NCI-H2171 treated with DMSO at 0.1 percent for 48 hours (cell line): ENCODE data around the gene FN1.

Experiments used
- DNase-seq: peaks from one replicate; lab custom pipeline; 2025; lab: John Stamatoyannopoulos, UW

FN1 gene

GRCh38 chr2:215382480-215382879 is 53.4 kb downstream of the FN1 start:
- DNase-seq = no peak

GRCh38 chr2:215382011-215382410 is 53.9 kb downstream of the FN1 start:
- no peak for DNase-seq

GRCh38 chr2:215380699-215381098 is 55.2 kb downstream of the FN1 start:
- DNase-seq = no peak

GRCh38 chr2:215379948-215380347 is 55.9 kb downstream of the FN1 start:
- DNase-seq = no peak

DNA sequence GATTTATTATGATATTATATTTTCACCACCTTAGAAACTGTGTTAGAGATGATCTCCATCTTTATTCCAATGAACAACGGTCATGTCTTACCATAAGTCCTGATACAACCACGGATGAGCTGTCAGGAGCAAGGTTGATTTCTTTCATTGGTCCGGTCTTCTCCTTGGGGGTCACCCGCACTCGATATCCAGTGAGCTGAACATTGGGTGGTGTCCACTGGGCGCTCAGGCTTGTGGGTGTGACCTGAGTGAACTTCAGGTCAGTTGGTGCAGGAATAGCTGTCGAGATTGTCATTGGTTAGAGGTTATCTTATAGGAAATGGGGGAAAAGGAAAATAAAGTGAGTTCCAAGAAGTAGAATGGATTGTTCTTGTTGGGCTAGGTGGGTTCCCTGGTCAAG is 56.8 kb downstream of the FN1 start:
- no peak for DNase-seq

GRCh38 chr2:215378045-215378444 is 57.8 kb downstream of the FN1 start:
- no peak for DNase-seq

DNA sequence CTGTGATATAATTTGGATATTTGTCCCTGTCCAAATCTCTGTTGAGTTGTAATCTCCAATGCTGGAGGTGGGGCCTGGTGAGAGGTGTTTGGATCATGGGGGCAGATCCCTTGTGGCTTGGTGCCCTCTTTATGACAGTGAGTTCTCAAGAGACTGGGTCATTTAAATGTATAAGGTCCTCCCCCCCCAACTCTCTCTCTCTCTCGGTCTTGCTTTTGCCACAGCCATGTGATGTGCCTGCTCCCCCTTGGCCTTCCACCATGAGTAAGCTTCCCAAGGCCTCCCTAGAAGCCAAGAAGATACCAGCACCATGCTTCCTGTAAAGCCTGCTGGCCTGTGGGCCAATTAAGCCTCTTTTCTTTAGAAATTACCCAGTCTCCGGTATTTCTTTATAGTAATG is 58.6 kb downstream of the FN1 start:
- DNase-seq = no peak

DNA sequence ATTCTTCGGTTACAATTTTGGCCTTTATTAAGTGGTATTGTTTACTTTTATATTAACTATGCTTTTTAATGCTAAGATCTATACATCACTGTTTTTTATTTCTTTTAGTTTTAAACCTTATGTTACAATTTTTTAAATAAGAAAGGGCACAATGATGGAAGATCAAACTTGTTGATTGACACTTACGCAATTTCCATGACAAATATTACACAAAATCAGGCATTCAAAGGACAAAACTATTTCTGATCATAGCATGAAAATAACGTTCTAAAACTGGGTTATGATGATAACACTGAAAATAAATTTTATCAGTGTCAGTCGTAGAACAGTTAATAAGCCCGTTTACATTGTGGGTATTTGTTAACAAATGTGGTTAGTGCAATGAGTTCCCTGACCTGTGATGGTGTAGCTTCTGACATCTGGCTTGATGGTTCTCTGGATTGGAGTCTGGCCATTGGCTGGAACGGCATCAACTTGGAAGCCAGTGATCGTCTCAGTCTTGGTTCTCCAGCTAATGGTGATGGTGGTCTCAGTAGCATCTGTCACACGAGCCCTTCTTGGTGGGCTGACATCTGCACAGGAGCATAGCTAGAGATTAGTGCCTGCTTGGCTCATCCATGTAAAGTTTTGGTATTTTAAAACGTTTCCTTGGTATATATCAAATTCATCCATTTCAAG is 59.6 kb downstream of the FN1 start:
- DNase-seq = no peak

DNA sequence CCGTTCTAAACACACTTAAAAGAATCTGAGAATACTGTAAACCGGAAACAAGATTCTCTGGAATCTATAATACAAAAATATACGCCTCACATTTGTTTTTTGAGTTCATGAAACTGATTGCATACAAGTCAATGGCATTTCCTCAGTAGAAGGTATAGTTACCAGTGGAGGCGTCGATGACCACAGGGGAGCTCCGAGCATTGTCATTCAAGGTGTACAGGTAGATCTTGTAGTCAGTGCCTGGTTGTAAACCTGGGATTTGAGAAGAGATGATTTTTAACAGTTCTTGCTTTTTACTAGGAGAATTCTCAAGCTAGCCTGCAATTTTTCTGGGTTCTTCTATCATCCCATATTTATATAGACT is 60.4 kb downstream of the FN1 start:
- DNase-seq = no peak

- DNase-seq = no peak
Measured at GRCh38 chr2:215374642-215375466, 61.0 kb downstream of the FN1 start.

- DNase-seq = no peak
Measured at GRCh38 chr2:215374002-215374401, 61.9 kb downstream of the FN1 start.

DNA sequence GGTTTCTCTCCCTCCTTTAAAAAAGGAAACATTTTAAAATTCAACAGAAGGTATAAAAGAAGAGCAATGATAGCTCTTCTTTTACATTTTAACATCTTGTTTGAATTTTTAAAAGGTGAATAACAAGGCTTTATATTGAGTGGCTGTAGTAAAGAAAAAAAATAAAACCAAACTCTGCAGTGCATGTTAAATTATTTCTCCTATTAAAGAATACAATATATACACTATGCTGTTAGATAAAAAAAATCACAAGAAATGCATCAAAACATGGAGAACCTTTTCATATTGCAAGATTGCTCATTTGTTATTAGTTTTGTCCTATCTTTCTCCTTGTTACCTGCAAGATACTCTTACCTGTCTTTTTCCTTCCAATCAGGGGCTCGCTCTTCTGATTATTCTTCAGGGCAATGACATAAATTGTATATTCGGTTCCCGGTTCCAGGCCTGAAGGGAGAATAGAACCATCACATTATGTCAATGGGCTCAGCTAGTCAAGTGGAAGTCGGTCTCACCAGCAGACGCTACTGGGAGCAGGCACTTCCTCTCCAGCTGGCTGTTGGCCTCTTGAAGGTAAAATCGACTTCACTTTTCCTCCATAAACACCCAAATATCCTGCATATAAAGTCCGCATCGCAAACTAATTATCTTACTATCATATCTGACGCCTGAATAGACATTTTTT is 62.8 kb downstream of the FN1 start:
- no peak for DNase-seq

- no peak for DNase-seq
Measured at GRCh38 chr2:215371915-215372897, 63.7 kb downstream of the FN1 start.

DNA sequence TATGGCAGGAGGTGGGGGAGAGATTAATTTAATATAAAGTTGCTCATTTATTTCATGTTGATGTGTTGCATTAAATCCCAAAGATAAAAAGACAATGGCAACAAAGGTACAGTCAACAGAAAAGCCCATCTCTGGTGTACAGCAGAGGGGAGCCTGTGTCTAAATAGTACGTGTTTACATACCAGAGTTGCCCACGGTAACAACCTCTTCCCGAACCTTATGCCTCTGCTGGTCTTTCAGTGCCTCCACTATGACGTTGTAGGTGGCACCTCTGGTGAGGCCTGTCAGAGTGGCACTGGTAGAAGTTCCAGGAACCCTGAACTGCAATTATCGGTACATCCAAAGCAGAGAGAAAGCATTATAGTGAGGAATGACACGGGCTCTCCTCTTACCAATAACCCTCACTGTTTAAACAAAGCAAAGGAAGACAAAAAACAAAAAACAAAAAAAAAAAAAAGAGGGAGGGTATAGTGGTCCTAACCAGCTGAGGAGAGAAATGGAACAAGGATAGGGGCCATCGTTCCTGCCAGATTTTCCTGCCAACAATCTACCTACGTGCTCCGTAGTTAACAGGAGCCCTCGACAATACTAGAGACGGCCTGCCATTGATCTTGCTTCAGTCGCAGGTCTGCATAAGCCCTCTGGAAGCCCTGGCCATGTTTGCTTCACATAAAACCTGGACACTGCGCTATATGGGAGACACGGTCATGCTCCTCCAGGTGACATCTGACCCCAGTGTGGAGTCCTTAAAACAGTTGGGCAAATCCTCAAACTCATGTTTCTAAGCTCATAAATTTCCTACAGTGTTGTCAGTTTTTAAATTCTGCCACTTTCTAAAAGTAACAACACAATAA is 65.5 kb downstream of the FN1 start:
- no peak for DNase-seq

DNA sequence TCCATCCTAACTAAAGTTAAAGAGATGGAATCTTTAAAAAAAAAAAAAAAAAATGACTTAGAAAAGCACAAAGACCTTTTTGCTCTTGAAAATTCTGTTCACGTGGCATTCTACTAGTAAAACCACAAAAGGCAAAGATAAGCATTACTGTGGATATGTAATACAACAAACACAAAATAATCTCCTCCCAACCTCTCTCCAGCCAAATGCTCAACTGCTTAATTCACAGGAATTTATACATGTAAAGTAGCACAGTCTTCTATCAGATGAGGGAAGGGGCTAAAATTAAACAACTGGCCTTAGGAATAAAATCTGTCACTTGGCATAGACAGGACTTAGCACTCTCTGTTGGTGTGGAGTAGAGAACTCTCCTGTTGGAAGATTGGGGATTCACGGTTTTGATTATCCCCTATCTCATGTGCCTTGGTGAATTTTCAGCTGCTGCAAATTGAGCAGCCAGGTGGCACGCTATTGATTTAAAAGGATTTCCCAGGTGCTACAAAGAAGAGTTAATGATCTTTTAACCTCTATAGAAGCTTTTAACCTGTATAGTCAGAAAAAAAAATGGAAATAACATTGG is 66.6 kb downstream of the FN1 start:
- peak; percentile 21 for DNase-seq

DNA sequence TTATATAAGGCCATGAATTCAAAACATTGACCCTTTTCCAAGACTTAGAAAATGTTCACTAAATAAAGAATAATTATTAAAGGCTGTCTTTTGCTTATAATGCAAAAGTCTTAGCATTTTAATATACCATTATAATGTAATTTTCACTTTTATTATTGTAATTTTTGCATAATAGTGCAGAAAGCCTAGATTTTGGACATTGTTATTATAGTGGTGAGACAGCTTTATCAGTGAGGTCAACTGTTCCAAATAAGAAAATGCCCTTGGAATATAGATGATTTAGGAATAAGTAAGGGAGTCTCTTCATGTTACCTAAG is 67.4 kb downstream of the FN1 start:
- no peak for DNase-seq

DNA sequence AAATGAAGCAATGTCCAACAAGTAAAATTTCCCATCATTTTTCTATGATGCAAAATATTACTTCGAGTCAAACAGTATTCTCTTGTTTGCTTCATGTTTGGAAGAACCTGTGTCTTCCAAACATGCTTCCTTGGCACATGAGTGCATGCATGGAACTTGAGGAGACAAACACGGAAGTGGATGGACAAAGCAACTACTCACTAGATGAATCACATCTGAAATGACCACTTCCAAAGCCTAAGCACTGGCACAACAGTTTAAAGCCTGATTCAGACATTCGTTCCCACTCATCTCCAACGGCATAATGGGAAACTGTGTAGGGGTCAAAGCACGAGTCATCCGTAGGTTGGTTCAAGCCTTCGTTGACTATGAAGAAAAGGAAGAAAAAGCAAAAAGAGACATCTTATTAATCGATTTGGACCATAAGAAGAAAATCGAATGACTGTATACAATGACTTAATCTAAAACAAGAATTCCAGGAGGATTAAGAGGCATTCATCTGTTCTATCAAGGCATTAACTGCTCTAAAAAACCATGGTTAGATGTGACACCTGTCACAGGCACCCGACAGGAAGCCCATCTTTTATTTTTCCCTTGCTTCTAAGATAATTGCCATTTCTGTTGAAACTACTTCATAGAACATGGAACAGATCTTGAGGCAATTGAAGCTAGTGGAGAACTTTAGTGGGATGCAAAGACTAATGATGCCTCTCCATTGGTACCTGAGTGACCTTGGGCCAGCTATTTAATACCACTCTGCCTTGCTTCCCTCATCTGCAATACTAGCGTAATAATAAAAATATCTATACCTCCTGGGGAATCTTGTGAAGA is 68.0 kb downstream of the FN1 start:
- DNase-seq = no peak

- no peak for DNase-seq
Measured at GRCh38 chr2:215366440-215367032, 69.3 kb downstream of the FN1 start.

DNA sequence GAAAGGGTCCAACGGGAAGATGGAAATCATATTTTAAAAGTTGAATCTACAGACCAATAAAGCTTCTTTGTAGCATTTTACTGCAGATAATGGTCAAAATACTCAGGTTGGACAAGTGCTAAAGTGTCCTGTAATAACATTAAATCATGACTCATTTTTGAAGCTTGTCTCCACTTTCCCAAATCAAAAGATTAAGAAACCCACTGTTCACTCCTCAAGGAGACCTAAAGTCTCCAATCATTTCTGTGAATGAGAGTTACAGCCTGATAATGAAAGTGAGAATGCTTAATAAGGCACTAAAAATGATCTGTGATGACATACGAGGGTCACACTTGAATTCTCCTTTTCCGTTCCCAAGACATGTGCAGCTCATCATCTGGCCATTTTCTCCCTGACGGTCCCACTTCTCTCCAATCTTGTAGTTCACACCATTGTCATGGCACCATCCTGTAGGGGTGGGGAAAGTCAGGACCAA is 70.6 kb downstream of the FN1 start:
- DNase-seq = no peak
